IPS-11a (cell line): ENCODE results near the gene IRF7.
"Not testable (repeated sequence)": the region's sequence is repeated elsewhere in the genome, so short reads cannot be mapped to it uniquely, and the experiment has no call there.

ENCODE experiments used
- H3K4me3 ChIP-seq: one replicate; pipeline ENCODE4 v1.5.1; 2013; ENCODE audit warnings: low read depth, low read length, control low read depth

Gene IRF7

GRCh38 chr11:586376-587316 lies 29.1 kb downstream of the IRF7 start:
- no peak overlapping the region for H3K4me3 ChIP-seq

GRCh38 chr11:584287-584686 lies 31.5 kb downstream of the IRF7 start:
- no peak overlapping the region for H3K4me3 ChIP-seq

GRCh38 chr11:581752-582151 lies 34.0 kb downstream of the IRF7 start:
- H3K4me3 ChIP-seq, result no peak overlapping the region

GRCh38 chr11:581342-581741 lies 34.4 kb downstream of the IRF7 start:
- H3K4me3 ChIP-seq, result no peak overlapping the region

GRCh38 chr11:579830-580601 lies 35.7 kb downstream of the IRF7 start:
- no peak overlapping the region for H3K4me3 ChIP-seq

GRCh38 chr11:578276-579035 lies 37.3 kb downstream of the IRF7 start:
- no peak overlapping the region for H3K4me3 ChIP-seq

- H3K4me3 ChIP-seq, result peak overlapping the region; percentile 93
These were observed 38.2 kb downstream of the IRF7 start for GRCh38 chr11:577611-577894.

- peak overlapping the region; percentile 93 for H3K4me3 ChIP-seq
These were observed 38.7 kb downstream of the IRF7 start for GRCh38 chr11:576811-577610.

- H3K4me3 ChIP-seq, result peak within 1 kb of the TSS; percentile 93
These were observed 39.6 kb downstream of the IRF7 start, which contains the start of gene PHRF1 for GRCh38 chr11:575996-576768. TSS of gene PHRF1 (plus strand) at chr11:576470. CDS start at chr11:581513, 5,043 bp downstream.

- peak overlapping the region; percentile 51 for H3K4me3 ChIP-seq
These were observed 40.3 kb downstream of the IRF7 start for GRCh38 chr11:575313-575995.

GRCh38 chr11:574632-575312 lies 41.0 kb downstream of the IRF7 start:
- H3K4me3 ChIP-seq, result peak overlapping the region; percentile 51

GRCh38 chr11:574031-574570 lies 41.6 kb downstream of the IRF7 start:
- H3K4me3 ChIP-seq, result not testable (repeated sequence)

- H3K4me3 ChIP-seq, result no peak overlapping the region
These were observed 42.5 kb downstream of the IRF7 start for GRCh38 chr11:573146-573759.

GRCh38 chr11:571802-572185 lies 44.0 kb downstream of the IRF7 start:
- no peak overlapping the region for H3K4me3 ChIP-seq

- peak overlapping the region; percentile 47 for H3K4me3 ChIP-seq
These were observed 46.4 kb downstream of the IRF7 start for GRCh38 chr11:569158-569885.

GRCh38 chr11:568306-569157 lies 47.2 kb downstream of the IRF7 start:
- H3K4me3 ChIP-seq, result peak overlapping the region; percentile 47
